Kidney (tissue), 14 donors: ENCODE measurements around the gene COPS9. TPM values are rescaled to one million over a fixed set of nuclear protein-coding genes. Genes with fewer than 3 reads are reported as not detected.

ENCODE experiments used
- DNase-seq, 5 donors: peaks; one replicate each; pipeline ENCODE4 v3.0.0-alpha.2; 2013 to 2020
- FAIRE-seq: peaks from 2 replicates; lab custom pipeline; 2012; peaks lifted over from hg19 to GRCh38; lab: Jason Lieb, UNC
- H3K27ac ChIP-seq, 2 donors: one replicate each; pipeline ENCODE4 v1.7.0; 2013; ENCODE audit warnings: low read depth in 2 of 2, low read length in 2 of 2, inconsistent platforms in 1 of 2
- H3K27me3 ChIP-seq: one replicate; pipeline ENCODE4 v1.7.1; 2013; ENCODE audit warnings: low read length, inconsistent platforms; ENCODE audit not compliant: control insufficient read depth, insufficient read depth
- H3K36me3 ChIP-seq, 3 donors: one replicate each; pipeline versions ENCODE4 v1.7.0 to v1.7.1; 2013; ENCODE audit warnings: low read length in 3 of 3, control low read depth in 1 of 3, inconsistent platforms in 1 of 3; ENCODE audit not compliant: insufficient read depth in 3 of 3, control insufficient read depth in 2 of 3
- H3K4me1 ChIP-seq, 3 donors: one replicate each; pipeline versions ENCODE4 v1.7.0 to v1.7.1; 2013; ENCODE audit warnings: low read length in 3 of 3, inconsistent platforms in 1 of 3, low read depth in 1 of 3; ENCODE audit not compliant: control insufficient read depth in 2 of 3, insufficient read depth in 2 of 3
- H3K4me3 ChIP-seq, 3 donors: one replicate each; pipeline versions ENCODE4 v1.7.0 to v1.8.1; 2013; ENCODE audit warnings: low read length in 3 of 3, control low read depth in 1 of 3, inconsistent platforms in 1 of 3
- H3K9ac ChIP-seq, 3 donors: one replicate each; pipeline versions ENCODE4 v1.7.0 to v1.7.1; 2013; ENCODE audit warnings: low read length in 3 of 3, control low read depth in 1 of 3, inconsistent platforms in 1 of 3
- H3K9me3 ChIP-seq, 3 donors: one replicate each; pipeline versions ENCODE4 v1.7.0 to v1.7.1; 2013; ENCODE audit warnings: low read length in 3 of 3, control low read depth in 1 of 3, inconsistent platforms in 1 of 3; ENCODE audit not compliant: control insufficient read depth in 2 of 3, insufficient read depth in 1 of 3
- CTCF ChIP-seq: IDR thresholded peaks from 3 replicates; pipeline ENCODE4 v1.5.1; 2012; ENCODE audit warnings: mild to moderate bottlenecking, moderate library complexity, borderline replicate concordance; ENCODE audit not compliant: insufficient read depth; ENCODE audit errors: extremely low read depth
- intact Hi-C: fragments of 100-400 bp; cut with DNase I; formaldehyde crosslinking; loops from one replicate; pipeline ENCODE4 v1.11.1; 2022
- polyA plus RNA-seq: library from polyadenylated mRNA; stranded (reverse); fragments of 350-450 nt; fragmentation: Illumina TruSeq; extraction: RNeasy Lipid Tissue Mini Kit (QIAGEN cat#74804); gene quantifications from one replicate; pipeline ENCODE4 v1.2.3, GENCODE V29; 2014; ENCODE audit warnings: low read depth, low replicate concordance; ENCODE audit not compliant: insufficient read depth
- total RNA-seq: library from RNA; stranded (reverse); fragmentation: NEBNext Ultra II Directional; extraction: Animal tissue kit (Norgen Biotek cat#: 25700); gene quantifications from one replicate; pipeline ENCODE4 v1.2.1, GENCODE V29; 2021
- donor health status: control.
- donor health status: control.
- donor health status: control.
- donor health status: control.
- donor health status: control.
- donor health status: DM: yes; HTN: yes; CAD: no.
- donor health status: Normal renal cell carcinoma (clear cell type).

Gene COPS9
- total and polyA plus RNA-seq, 2 donors from 2014 or later = 119 to 310 TPM

GRCh38 chr2:240162939-240163714 lies 27.0 kb upstream of the COPS9 start:
- no peak for FAIRE-seq
- Histone ChIP-seq H3K4me1 (no peaks in the 10 kb centered on the region), H3K9ac (no peak overlapping the region), H3K9me3 (peaks cover 0 to 4% (median 0%) of the 10 kb centered on the region in 3 donors), H3K36me3 (peaks cover 0 to 3% (median 0%) of the 10 kb centered on the region in 3 donors), H3K27me3 (no peaks in the 10 kb centered on the region), H3K4me3 (no peak overlapping the region), H3K27ac (no peak overlapping the region)
- intact Hi-C loops = no loop called here
- peak in 2 of 5 donors; percentile 33 to 37 for DNase-seq
- no peak for TF ChIP-seq CTCF

- H3K9me3 ChIP-seq = peaks cover 0 to 4% (median 0%) of the 10 kb centered on the region in 3 donors
- no peak for FAIRE-seq
- TF ChIP-seq CTCF = no peak
- no peak overlapping the region for H3K4me3 ChIP-seq
- DNase-seq = peak in 1 of 5 donors; percentile 10
- no peaks in the 10 kb centered on the region for H3K4me1 ChIP-seq
- H3K27ac ChIP-seq = no peak overlapping the region
- peaks cover 0 to 3% (median 0%) of the 10 kb centered on the region in 3 donors for H3K36me3 ChIP-seq
- intact Hi-C loops = no loop called here
- no peak overlapping the region for H3K9ac ChIP-seq
- H3K27me3 ChIP-seq = no peaks in the 10 kb centered on the region
Observed at GRCh38 chr2:240162531-240162930, 26.4 kb upstream of the COPS9 start.

GRCh38 chr2:240162032-240162431 lies 25.9 kb upstream of the COPS9 start:
- Histone ChIP-seq H3K9me3 (peaks cover 0 to 4% (median 0%) of the 10 kb centered on the region in 3 donors), H3K4me1 (no peaks in the 10 kb centered on the region), H3K9ac (no peak overlapping the region), H3K36me3 (peaks cover 0 to 3% (median 0%) of the 10 kb centered on the region in 3 donors), H3K4me3 (no peak overlapping the region), H3K27ac (no peak overlapping the region), H3K27me3 (no peaks in the 10 kb centered on the region)
- intact Hi-C loops = no loop called here
- FAIRE-seq (no peak), DNase-seq (peak in 2 of 5 donors; percentile 3 to 33)
- TF ChIP-seq CTCF = no peak
